Stimulated activated CD8-positive, alpha-beta memory T cell treated with anti-CD3 and anti-CD28 coated beads, Interleukin-15, amount 100 ng/mL, for 4 hours (primary cell): ENCODE results near the gene ADGRG3.
A peak's percentile ranks its signal among the peaks of the same experiment; 100 is the strongest.

Experiments
- DNase-seq, 2 donors: peaks; one replicate each; pipeline ENCODE4 v3.0.0-alpha.2; 2020; ENCODE audit warnings: low read depth in 2 of 2

Gene ADGRG3

DNA sequence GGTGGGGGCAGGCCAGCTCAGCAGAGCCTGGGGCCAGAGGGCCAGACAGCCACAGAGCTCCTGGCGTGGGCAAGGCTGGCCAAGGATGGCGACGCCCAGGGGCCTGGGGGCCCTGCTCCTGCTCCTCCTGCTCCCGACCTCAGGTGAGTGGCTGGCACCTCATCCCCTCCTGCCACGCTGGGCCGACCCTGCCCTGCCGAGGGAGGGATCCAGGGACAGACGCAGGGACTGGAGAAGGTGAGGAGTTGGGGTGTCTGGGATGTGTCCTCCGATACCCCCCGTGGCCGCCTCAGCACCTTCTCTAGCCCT lies at the start of gene ADGRG3:
Gene ADGRG3 (plus strand): TSS at position 44 of the 309 bp plus-strand sequence. CDS start 42 bp downstream, at position 86.
- no peak for DNase-seq

DNA sequence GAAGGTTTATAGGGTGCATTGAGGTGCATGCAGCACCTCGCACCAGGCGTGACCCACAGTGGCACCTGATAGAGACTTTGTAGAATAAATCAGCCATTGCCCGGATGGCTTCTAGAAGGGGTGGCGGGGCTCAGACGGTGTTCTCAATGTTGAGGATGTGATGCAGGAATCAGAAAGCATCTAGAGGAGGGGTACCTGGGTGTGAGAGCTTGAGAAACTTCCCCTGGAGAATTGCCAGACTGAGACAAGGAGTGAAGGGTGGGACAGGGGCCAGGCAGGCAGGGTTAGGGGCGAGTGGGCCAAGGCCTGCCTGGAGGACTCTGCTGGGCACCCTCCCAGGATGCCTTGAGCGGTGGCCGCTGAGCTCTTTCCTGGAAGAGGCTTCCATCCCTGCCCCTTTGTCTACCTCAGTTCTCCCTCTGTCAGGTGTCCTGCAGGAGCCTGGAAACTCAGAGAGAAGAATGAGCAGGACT lies 48.9 kb upstream of the ADGRG3 start:
- DNase-seq, result no peak

- no peak for DNase-seq
Observed at GRCh38 chr16:57619606-57620334, 48.3 kb upstream of the ADGRG3 start.

DNA sequence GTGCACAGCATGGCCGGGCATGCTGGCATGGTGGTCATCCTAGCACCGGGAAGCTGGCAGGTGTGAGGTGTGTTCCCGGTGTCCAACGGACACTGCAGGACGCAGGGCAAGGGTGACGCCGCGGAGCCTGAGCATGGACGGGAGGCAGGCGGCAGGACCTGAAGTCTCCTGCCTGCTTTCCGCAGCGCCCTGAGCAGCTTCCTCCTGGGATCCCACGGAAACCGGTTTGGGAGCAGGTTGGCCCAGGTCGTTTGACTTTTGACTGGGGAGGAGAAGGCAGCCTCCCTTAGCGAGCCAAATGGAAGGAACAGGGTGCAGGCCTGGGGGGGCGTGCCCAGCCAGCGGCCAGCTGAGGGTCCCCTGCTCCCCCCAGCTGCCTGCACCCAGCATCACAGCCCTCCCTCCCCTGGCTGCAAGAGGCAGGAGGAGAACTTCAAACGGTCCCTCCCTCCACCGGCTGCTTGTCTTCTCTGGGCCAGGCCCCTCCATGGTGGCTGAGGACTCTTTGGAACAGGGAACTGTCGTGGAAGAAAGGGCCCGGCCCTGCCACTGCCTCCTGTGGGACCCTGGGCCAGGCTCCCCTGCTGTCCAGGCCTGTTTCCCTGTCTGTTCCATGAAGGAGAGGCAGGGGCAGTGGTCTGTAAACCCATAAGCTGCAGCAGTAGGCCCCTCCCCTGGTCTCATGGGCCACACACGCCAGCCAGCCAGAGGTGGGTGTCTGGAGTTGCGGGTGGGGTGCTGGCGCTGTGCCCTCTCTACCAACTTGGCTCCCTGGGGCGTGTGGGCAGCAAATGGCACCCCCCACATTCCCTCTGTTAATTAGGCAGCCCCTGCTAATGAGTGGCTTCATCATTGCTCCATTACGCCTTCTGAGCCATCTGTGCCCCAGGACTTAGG lies 47.5 kb upstream of the ADGRG3 start:
- DNase-seq, result no peak

DNA sequence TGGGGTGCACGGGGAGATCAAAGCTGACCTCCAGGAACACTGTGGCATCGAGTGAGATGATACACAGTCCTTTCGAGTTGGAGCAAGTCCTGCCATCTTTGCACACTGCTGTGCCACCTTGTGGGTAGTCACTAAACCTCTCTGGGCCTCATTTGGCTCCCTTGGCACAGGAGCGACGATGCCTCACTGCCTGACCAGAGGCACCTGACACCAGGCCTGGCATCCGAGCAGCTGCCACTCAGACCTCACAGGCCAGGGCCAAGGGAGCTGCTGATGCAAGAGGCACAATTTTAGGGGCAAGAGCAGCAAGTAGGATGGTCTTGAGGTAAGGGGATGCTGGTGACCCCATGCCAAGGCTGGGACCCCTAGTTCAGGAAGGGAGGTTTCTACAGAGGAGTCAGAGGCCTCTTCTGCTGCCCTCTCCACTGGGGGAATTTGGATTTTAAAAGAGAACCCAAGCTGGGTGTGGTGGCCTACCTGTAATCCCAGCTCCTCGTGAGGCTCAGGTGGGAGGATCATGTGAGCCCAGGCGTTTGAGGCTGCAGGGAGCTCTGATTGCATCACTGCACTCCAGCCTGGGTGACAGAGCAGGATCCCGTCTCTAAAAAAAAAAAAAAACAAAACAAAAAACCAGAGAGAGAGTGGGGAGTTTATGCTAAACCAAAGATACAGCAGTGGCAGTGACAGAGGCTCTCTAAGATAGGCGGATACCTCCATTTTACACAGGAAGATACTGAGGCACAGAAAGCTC lies 46.4 kb upstream of the ADGRG3 start:
- DNase-seq, result no peak

- no peak for DNase-seq
Observed at GRCh38 chr16:57622361-57623250, 45.5 kb upstream of the ADGRG3 start.

DNA sequence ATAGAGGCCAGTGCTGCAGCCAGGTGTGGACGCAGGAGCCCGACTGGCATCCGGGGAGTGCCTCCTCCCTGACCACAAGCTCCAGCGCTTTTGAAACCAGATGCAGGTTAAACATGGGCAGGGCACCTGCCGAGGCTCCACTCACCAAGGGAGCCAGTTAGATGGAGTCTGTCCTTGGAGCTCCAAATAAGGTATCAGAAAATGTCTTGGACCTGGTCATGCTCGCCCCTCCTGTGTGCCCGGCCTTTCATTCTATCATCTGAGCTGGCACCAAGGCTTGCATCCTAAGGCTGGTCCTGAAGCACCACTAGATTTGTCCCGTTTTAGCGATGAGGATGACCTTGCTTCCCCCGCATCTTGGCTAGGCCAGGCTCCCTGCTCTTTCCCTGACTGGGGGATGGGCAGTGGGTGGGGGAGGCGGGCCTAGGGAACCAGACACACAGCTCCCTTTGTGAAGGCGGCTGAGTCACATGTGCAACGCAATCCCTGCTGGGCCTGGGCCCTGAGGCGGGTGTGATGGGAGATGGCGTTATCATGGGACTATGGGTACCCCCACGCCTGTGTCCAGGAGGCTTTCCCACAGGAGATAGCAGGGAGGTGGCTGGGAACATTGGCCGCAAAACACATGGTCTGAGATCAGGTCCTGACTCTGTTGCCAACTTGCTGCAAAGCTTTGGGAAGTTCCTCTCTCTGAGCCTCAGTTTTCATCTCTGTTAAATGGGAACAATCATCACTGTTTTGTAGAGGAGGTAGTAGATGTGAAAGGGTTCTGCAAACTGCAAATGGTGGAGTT lies 44.7 kb upstream of the ADGRG3 start:
- no peak for DNase-seq

- no peak for DNase-seq
Observed at GRCh38 chr16:57624044-57624688, 43.9 kb upstream of the ADGRG3 start.

DNA sequence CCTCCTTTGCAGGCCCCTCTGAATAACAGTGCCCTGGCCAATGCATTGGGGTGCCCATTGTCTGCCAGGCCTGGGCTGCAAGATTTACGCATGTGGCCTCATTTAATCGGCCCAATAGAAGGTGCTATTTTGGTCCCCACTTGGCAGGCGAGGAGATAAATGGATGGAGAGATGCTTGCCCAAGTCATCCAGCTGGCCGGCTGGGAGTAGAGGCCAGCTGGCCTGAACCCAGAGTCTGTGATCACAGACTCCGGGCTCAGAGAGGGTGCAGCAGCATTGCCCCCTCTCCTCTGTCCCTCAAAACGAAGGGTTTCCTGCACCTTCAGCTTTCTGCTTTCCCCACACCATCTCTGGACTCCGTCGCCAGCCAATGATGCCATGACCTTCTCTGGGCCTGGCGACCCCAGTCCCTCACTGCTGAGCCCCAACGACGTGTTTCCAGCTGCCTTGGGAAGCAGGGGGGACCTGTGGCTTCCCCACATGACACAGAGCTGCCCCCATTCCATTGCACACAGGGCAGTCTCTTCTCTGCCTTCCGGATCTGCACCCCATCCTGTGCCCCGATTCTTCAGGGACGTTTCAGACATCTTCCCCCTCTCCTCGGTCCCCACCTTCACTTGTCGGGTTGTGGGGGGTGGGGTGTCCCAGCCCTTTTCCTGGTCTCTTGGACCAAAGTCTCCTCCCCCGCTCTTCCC lies 43.2 kb upstream of the ADGRG3 start:
- no peak for DNase-seq

DNA sequence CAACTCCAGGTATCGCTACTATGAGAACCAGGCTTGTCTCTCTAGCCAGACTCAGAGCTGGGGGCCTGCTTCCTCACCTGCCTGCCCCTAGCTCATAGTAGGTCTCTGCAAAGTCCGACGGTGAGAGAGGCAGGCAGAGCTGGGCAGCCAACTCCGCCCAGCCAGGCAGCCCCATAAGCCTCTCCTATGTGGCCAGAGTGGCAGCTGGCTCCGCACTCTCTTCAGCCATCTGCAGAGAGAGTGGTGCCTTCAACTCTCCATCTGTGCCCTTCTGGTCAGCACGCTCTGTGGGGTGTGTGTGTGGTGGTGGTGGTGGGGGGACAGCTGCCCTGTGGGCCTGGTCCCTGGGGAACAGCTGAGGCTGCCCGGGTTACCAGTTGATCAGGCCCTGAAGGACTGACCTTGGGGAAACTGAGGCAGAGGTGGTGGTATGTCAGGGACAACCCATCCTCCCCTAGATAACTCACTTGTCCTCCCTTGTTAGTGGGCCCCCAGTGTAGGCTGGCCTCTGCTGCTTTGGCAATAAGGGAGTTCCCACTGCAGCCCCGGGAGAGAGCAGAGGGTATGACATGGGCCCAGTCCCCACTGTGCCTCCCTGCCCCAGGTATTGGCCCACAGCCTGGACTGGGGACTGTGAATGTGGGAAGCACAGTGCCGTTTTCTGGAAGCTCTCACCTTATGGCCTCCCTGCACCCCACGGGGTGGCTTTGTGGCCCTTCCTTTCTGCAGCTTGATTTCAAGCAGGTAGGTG lies 41.5 kb upstream of the ADGRG3 start:
- DNase-seq, result no peak

GRCh38 chr16:57627184-57627871 lies 40.8 kb upstream of the ADGRG3 start:
- DNase-seq, result no peak

GRCh38 chr16:57628008-57628781 lies 39.9 kb upstream of the ADGRG3 start, which contains the start of gene ADGRG1:
ADGRG1 (plus strand) TSS chr16:57628630; CDS start chr16:57650288, 21,658 bp downstream.
- peak in 1 of 2 donors; percentile 25 for DNase-seq

GRCh38 chr16:57628783-57629293 lies 39.3 kb upstream of the ADGRG3 start:
- no peak for DNase-seq

DNA sequence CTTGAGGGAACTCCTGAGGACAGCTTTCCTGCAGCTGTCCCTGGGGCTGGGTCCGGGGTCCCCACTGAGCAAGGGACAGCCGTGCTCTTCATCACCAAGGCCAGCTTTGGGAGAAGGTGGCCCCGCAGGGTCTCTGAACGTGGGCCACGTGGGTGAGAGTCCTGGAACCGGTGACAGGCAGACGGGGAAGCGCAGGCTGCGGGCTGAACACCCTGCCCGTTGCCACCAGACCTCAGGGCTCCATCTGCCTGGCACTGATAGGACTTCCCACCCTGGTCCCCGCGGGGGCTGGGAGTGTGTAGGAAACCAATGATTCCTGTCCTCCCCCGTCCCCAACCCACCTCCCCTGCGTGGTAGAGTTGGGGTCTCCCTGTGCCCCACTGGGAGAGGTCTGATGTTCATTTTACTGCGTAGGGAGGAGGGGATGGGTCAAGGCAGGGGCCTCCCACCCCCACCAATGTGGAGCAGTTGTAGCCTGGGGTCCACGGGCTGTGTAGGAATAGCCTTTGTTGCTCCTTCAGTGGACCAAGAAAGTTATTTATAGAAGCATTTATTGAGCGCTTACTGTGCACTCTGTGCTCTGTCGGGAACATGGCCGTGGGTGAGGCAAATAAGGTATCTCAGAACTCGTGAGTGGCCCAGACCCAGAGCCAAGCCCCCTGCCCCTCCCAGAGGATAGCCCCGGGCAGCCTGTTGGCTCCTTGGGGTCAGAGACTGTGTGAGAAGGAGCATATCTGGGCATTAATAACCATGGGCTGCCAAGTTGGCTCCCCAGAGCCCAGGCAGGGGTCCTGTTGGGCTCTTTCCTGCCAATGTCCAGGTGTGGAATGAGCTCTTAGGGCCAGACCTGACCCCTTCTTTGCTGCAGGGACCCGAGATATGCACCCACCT lies 38.3 kb upstream of the ADGRG3 start:
- no peak for DNase-seq

DNA sequence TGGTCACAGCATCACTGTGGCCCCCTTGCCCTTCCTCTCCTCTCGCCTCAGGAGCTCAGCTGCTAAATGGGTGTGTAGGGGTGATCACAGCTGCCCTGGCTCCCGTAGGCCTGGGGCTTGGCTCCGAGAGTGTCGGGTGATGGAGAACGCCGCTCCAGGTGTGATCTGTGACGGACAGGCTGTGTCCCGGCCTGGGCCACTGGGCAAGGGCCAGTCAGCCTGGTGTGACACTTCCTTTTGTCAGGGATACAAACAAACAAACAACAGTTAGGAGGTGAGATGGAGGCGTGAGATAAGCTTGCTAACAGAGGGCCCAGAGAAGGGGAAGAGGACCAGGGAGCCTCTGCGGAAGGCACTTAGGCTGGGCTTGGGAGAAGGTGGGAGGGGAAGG lies 37.7 kb upstream of the ADGRG3 start:
- no peak for DNase-seq
